SH-SY5Y (cell line): ENCODE measurements around the gene PM20D2.

Experiments
- GATA2 ChIP-seq: IDR thresholded peaks from 2 replicates; pipeline ENCODE4 v1.6.1; 2011; ENCODE audit warnings: mild to moderate bottlenecking, low read depth, low read length
- GATA3 ChIP-seq: IDR thresholded peaks from 2 replicates; pipeline ENCODE4 v1.6.1; 2011; ENCODE audit warnings: low read depth, mild to moderate bottlenecking, low read length, moderate library complexity

GRCh38 chr6:89214197-89214596 lies 68.3 kb downstream of the PM20D2 start:
- TF ChIP-seq GATA3 (no peak), GATA2 (no peak)
